Retina (tissue), 1 donor: ENCODE results near the gene CAPN7.
A peak's percentile ranks its signal among the peaks of the same experiment; 100 is the strongest.

Source experiments
- DNase-seq: peaks from one replicate; pipeline ENCODE4 v3.0.0-alpha.2; 2016

Gene CAPN7

GRCh38 chr3:15204005-15204404 lies 2.0 kb upstream of the CAPN7 start:
- no peak for DNase-seq

GRCh38 chr3:15205482-15205933 lies 538 bp upstream of the CAPN7 start:
- DNase-seq, result no peak

- DNase-seq, result peak; percentile 63
Measured at GRCh38 chr3:15206662-15207576, 873 bp downstream of the CAPN7 start.

DNA sequence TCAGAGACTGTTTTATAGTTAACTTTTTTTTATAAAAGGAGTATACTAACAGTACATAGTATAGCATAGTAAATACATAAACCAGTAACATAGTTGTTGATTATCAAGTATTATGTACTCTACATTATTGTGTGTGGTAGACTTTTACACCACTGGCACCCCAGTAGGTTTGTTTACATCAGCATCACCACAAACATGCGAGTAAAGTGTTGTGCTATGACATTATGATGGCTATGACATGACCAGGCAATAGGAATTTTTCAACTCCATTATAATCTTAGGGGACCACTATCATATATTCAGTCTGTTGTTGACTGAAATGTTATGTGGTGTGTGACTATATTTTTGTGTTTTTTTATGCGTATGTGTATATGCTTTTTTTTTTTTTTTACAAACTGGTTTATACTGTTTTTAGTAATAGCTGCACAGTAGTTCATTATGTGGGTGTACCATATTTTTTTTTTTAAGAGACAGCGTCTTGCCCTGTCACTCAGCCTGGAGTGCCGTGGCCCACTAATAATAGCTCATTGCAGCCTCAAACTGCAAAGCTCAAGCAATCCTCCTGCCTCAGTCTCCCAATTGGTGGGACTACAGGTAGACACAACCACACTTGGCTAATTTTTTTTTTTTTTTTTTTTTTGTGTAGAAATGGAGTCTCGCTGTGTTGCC lies 1.9 kb downstream of the CAPN7 start:
- DNase-seq, result no peak

- no peak for DNase-seq
Measured at GRCh38 chr3:15211937-15212336, 5.9 kb downstream of the CAPN7 start.

DNA sequence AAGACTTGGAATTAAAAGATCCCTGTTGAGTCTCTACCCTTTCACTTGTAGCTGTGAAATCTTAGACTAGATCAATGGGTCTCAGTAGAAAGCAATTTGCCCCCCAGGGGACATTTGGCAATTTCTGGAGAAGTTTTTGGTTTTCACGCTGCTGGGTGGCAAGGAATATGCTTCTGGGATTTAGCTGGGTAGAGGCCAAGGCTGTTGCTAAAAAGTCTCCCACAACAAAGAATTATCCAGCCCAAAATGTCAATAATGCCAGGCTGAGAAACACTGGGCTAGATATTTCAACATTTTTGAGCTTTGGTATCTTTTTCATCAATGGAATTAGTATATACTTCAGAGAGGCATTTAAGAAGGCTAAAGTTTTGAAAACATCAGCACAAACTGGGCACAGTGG lies 8.7 kb downstream of the CAPN7 start:
- no peak for DNase-seq

GRCh38 chr3:15215996-15216395 lies 9.9 kb downstream of the CAPN7 start:
- no peak for DNase-seq

DNA sequence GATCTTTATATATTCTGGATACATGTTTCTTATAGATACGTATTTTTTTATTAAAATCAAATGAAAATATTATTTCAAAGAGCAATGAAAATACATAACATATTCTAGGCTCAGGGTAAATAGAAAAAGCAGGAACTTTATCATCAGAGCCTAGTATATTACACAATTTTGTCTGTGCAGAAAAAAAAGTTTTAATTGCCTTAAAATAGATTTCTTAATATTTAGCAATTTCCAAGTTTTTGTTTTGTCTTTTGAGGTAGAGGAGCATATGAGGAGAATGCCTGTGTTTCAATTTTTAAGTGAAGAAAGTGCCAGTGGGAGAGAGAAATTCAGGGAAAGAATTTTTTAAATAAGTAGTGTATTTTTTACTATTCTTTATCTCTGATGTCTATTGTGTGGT lies 10.5 kb downstream of the CAPN7 start:
- DNase-seq, result no peak

DNA sequence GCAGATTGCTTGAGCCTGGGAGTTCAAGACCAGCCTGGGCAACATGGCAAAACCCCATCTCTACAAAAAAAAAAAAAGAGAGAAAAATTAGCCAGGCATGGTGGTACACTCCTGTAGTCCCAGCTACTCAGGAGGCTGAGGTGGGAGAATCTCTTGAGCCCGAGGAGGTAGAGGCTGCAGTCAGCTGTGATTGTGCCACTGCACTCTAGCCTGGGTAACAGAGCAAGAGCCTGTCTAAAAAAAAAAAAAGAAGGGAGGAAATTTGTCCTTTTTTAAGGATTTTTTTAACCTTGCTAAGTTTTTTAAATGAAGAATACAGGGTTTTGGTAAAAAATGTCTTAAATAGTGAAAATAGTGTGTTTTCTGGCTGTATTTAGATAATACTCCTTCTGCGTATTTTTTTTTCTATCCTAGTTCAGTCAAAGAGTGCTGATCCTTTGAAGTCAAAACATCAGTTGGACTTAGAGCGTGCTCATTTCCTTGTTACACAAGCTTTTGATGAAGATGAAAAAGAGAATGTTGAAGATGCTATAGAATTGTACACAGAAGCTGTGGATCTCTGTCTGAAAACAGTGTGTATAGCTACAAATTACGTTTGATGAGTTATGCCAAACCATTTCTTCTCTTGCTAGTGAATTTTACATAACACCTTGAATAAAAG lies 11.1 kb downstream of the CAPN7 start:
- no peak for DNase-seq

GRCh38 chr3:15217841-15218267 lies 11.8 kb downstream of the CAPN7 start:
- DNase-seq, result no peak

- no peak for DNase-seq
Measured at GRCh38 chr3:15218689-15219088, 12.6 kb downstream of the CAPN7 start.

DNA sequence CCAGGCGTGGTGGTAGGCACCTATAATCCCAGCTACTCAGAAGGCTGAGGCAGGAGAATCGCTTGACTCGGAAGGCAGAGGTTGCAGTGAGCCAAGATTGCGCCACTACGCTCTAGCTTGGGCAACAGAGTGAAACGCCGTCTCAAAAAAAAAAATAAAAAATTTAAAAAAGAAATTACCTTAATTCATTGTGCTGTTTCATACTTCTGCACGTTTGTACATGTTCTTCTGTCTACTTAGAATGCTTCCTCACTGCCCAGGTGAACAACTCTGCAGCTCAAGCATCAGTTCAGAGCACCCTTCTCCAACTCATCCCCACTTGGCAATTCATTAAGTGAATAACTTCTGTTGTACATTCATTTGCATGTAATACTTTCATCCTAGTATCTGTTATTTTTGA lies 14.0 kb downstream of the CAPN7 start:
- DNase-seq, result no peak

DNA sequence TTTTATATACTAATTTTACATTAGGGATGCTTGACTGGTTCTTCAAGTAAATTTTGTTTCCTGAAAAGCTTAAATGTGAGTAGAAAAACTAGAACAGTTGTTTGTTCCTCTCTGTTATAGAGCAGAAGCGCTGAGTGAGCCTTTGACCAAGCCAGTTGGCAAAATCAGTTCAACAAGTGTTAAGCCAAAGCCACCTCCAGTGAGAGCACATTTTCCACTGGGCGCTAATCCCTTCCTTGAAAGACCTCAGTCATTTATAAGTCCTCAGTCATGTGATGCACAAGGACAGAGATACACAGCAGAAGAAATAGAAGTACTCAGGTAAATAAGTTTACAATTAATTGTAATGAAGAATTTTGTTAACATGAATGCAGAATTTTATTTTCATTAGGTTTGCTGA lies 14.6 kb downstream of the CAPN7 start:
- DNase-seq, result no peak

DNA sequence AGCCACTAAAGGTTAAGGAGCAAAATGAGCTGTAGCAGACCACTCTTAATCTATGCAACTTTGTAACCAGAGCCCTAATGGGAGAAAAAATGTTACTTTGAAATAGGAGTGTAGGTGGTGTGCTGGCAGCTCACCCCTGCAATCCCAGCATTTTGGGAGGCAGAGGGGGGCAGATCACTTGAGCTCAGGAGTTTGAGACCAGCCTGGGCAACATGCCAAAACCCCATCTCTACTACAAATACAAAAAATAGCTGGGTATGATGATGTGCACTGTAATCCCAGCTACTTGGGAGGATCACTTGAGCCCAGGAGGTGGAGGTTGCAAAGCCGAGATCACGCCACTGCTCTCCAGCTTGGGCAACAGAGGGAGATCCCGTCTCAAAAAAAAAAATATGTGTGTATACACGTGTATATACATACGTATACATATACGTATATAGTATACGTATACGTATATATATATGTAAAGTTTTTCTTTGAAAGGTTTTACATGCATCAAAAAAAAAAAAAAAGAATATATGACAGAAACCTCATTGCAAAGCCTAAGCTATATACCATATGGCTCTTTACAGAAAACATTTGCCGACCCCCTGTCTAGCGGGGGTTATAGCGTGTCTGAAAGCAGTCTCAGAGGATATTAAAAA lies 15.7 kb downstream of the CAPN7 start:
- no peak for DNase-seq

- DNase-seq, result no peak
Measured at GRCh38 chr3:15223685-15224572, 17.9 kb downstream of the CAPN7 start.

DNA sequence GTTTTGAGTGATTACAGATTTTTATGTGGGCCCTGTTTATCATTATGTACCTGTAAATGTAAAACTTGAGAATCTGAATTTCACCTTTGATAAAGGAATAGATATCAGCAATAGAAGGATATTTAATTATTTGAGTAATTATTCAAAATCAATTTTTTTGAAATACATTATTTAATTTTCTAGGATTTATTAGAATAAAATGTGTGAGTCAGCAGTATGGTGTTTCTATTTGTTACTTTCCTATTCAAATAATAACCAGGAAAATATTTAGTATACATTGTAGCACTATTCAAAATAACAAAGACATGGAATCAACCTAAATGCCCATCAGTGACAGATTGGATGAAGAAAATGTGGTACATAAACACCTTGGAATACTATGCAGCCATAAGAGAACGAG lies 22.1 kb downstream of the CAPN7 start:
- no peak for DNase-seq

DNA sequence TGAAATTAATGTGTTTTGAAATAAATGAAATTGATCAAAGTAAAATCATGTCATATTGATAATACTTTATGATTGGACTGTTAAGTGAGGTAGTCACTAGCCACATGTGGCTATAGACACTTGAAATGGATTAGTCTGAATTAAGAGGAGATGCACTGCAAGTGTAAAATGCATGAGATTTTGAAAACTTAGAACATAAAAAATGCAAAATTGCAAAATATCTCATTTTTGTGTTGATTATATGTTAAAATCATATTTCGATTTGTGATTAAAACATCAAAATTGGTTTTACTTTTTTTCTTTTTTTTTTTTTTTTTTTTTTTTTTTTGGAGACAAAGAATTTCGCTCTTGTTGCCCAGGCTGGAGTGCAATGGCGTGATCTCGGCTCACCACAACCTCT lies 23.2 kb downstream of the CAPN7 start:
- no peak for DNase-seq

DNA sequence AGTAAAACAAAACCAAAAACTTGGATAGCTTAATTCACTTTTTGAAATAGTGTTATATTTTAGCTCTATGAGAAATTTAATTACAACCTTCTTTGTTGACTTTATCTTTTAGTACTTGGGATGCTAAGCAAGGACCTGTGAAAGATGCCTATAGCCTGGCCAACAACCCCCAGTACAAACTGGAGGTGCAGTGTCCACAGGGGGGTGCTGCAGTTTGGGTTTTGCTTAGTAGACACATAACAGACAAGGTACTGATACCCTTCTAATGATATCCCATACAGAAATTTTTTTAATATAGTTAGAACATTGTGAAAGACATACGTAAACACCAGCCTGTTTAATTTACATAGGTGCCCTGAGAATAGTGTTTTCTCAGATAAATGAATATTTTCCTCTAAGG lies 35.3 kb downstream of the CAPN7 start:
- DNase-seq, result no peak

- DNase-seq, result no peak
Measured at GRCh38 chr3:15243822-15244482, 37.9 kb downstream of the CAPN7 start.

- DNase-seq, result no peak
Measured at GRCh38 chr3:15246186-15246585, 40.1 kb downstream of the CAPN7 start.

- no peak for DNase-seq
Measured at GRCh38 chr3:15253023-15253697, 47.1 kb downstream of the CAPN7 start.
